ENCODE measurements around the gene POR. TPM values are rescaled to one million over a fixed set of nuclear protein-coding genes. Genes with fewer than 3 reads are reported as not detected.
A peak's percentile ranks its signal among the peaks of the same experiment; 100 is the strongest.

The POR gene
- total and polyA plus RNA-seq, 2 of the 13 experiments (the other 11 are each of a cell fraction or from before 2014, with no cell fraction given) = 145 to 266 TPM

- TF ChIP-seq SRF (IDR thresholded peaks at IDR 0.05; ENCODE audit: low read depth, low read length) = no peak
- TF ChIP-seq PLSCR1 (CRISPR knock-in tag; IDR thresholded peaks at IDR 0.05; ENCODE audit: borderline replicate concordance) = no peak
- TF ChIP-seq IKZF4 (CRISPR knock-in tag; IDR thresholded peaks at IDR 0.05; ENCODE audit: borderline replicate concordance, low read depth, not compliant biosample characterization) = no peak
- no peak for TF ChIP-seq SCMH1 (CRISPR knock-in tag; IDR thresholded peaks at IDR 0.05; ENCODE audit: borderline replicate concordance)
- TF ChIP-seq ZNF292 (CRISPR knock-in tag; IDR thresholded peaks at IDR 0.05; ENCODE audit: borderline replicate concordance, low read depth) = no peak
- TF ChIP-seq SUZ12 (IDR thresholded peaks at IDR 0.05; ENCODE audit: low read depth, low read length) = no peak
- TF ChIP-seq TP53 (CRISPR knock-in tag; conservative IDR thresholded peaks at IDR 0.05) = peak; percentile 55; the same call in 1 of the 2 replicates
- no peak for TF ChIP-seq NPAS2 (CRISPR knock-in tag; IDR thresholded peaks at IDR 0.05; ENCODE audit: borderline replicate concordance)
- TF ChIP-seq DMAP1 (CRISPR knock-in tag; IDR thresholded peaks at IDR 0.05) = no peak
- TF ChIP-seq ATF6 (CRISPR knock-in tag; conservative IDR thresholded peaks at IDR 0.05) = peak; percentile 82; the same call in 1 of the 2 replicates
- TF ChIP-seq ZNF597 (CRISPR knock-in tag; IDR thresholded peaks at IDR 0.05) = no peak
- TF ChIP-seq MBNL3 (CRISPR knock-in tag; conservative IDR thresholded peaks at IDR 0.05) = no peak
- TF ChIP-seq SNRNP70 (IDR thresholded peaks at IDR 0.05; ENCODE audit: low read depth, low read length) = no peak
- peak; percentile 16; the same call in 1 of the 2 replicates for TF ChIP-seq FOXP4 (CRISPR knock-in tag; IDR thresholded peaks at IDR 0.05)
- peak; percentile 76 for TF ChIP-seq ZBTB33 (CRISPR knock-in tag; IDR thresholded peaks at IDR 0.05)
- no peak; the same call in 1 of the 2 replicates for TF ChIP-seq ZFP1 (CRISPR knock-in tag; IDR thresholded peaks at IDR 0.05)
- peak; percentile 72 for TF ChIP-seq PHF5A (CRISPR knock-in tag; IDR thresholded peaks at IDR 0.05; ENCODE audit: low read depth, unreplicated experiment)
- no peak for TF ChIP-seq ZZZ3 (CRISPR knock-in tag; IDR thresholded peaks at IDR 0.05; ENCODE audit: borderline replicate concordance)
- TF ChIP-seq ZSCAN22 (CRISPR knock-in tag; IDR thresholded peaks at IDR 0.05) = peak; percentile 99
- peak; percentile 63; the same call in 1 of the 2 replicates for TF ChIP-seq ARHGAP35 (CRISPR knock-in tag; IDR thresholded peaks at IDR 0.05; ENCODE audit: borderline replicate concordance)
- TF ChIP-seq SNAI1 (CRISPR knock-in tag; IDR thresholded peaks at IDR 0.05; ENCODE audit: borderline replicate concordance) = 0 out of 2 replicates have a peak, but pooled peaks have one; percentile 33
Observed at GRCh38 chr7:75914655-75915415, at the start of gene POR (continued).
